ENCODE data around the gene NMD3.

- TF ChIP-seq CTCF (IDR thresholded peaks at IDR 0.05; ENCODE audit: insufficient read depth, low read length, poor library complexity, severe bottlenecking) = no peak
- TF ChIP-seq EZH2phosphoT487 (conservative IDR thresholded peaks at IDR 0.05; ENCODE audit: low read length) = no peak
Observed at GRCh38 chr3:161275919-161276318, 54.8 kb downstream of the NMD3 start.
